Stimulated activated CD4-positive, alpha-beta T cell treated with anti-CD3 and anti-CD28 coated beads, Interleukin-12 subunit alpha, Interleukin-12 subunit beta, amount 100 ng/mL, for 4 hours (primary cell): ENCODE measurements around the gene SH3PXD2B.

Experiments
- DNase-seq: peaks from one replicate; pipeline ENCODE4 v3.0.0-alpha.2; 2020

Gene SH3PXD2B

GRCh38 chr5:172436078-172436878 lies 18.0 kb downstream of the SH3PXD2B start:
- DNase-seq = no peak

- no peak for DNase-seq
Observed at GRCh38 chr5:172435362-172436077, 18.8 kb downstream of the SH3PXD2B start.

DNA sequence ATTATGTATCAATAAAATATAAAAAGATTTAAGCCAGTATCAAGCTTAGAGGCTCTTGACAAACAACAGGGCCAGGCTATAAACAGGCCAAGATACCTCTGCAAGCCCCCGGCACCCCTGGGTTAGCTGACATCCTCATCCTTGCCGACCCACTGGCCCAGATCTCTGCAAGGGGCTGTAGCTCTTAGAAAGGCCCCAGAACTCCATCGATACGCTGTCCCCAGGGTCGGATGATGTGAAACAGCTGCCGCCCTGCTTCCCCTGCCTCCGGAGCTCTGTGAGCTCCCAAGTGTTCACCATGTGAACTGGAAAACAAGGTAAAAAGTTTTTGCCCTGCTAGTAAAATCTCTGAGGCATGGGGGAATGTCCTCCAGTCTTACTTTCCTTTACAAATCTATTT lies 20.1 kb downstream of the SH3PXD2B start:
- DNase-seq = no peak

- no peak for DNase-seq
Observed at GRCh38 chr5:172433513-172433912, 20.8 kb downstream of the SH3PXD2B start.

GRCh38 chr5:172433071-172433470 lies 21.3 kb downstream of the SH3PXD2B start:
- DNase-seq = no peak

- DNase-seq = no peak
Observed at GRCh38 chr5:172430354-172430753, 24.0 kb downstream of the SH3PXD2B start.

DNA sequence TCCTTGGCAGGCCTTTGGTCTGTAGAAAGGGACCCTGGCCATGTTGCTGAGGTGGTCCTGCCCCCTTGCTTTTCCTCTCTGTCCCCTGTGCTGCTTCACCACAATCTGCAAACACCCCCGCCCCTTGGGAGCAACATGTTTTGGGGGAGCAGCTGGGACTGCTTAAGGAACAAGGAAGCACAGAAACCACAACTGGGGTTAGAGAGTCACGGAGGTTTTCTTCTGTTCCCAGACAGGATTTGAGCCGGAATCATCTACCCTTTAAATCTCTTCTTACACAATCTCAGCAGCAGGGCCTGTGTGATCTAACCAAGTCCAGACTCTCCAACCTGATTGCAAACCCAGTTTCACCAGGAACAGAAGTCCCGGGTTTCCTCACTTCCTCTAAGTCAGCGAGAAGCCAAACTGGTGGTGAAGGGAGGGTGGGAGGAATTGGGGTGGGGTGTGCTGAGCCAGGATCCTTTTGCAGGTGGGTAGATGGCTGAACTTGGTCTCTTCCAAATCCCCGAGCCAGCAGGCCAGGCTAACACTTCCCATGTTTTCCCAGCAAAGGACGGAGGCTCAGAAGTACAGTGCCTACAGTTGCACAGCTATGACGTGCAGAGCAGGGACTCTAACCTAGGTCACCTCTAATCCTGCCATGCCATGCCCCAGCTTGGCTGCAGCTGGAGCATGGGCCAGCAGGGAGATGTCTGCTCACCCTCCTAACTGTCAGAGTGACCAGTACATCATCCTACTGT lies 25.0 kb downstream of the SH3PXD2B start:
- DNase-seq = no peak

- no peak for DNase-seq
Observed at GRCh38 chr5:172428224-172429166, 25.8 kb downstream of the SH3PXD2B start.

- DNase-seq = no peak
Observed at GRCh38 chr5:172427202-172427601, 27.1 kb downstream of the SH3PXD2B start.

GRCh38 chr5:172426086-172426485 lies 28.2 kb downstream of the SH3PXD2B start:
- DNase-seq = no peak

DNA sequence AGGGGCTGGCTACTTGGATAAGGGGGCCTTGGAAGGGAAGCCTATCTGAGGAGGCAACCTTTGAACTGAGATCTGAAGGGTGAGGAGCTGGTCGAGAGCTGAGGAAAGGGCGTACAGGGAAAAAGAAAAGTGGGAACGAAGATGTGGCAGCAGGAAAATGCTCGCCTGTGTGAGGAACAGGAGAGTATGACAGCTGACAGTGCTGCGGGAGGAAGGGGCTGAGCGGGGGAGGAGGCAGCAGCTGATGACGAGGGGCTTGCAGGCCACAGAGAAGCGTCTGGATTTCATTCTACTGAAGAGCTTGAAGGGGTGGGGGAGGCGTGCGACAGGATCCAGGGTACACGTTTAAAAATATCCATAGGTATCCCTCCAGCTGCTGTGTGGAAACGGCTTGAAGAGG lies 28.9 kb downstream of the SH3PXD2B start:
- no peak for DNase-seq

- DNase-seq = no peak
Observed at GRCh38 chr5:172424808-172425207, 29.5 kb downstream of the SH3PXD2B start.

- DNase-seq = no peak
Observed at GRCh38 chr5:172424111-172424490, 30.2 kb downstream of the SH3PXD2B start.

DNA sequence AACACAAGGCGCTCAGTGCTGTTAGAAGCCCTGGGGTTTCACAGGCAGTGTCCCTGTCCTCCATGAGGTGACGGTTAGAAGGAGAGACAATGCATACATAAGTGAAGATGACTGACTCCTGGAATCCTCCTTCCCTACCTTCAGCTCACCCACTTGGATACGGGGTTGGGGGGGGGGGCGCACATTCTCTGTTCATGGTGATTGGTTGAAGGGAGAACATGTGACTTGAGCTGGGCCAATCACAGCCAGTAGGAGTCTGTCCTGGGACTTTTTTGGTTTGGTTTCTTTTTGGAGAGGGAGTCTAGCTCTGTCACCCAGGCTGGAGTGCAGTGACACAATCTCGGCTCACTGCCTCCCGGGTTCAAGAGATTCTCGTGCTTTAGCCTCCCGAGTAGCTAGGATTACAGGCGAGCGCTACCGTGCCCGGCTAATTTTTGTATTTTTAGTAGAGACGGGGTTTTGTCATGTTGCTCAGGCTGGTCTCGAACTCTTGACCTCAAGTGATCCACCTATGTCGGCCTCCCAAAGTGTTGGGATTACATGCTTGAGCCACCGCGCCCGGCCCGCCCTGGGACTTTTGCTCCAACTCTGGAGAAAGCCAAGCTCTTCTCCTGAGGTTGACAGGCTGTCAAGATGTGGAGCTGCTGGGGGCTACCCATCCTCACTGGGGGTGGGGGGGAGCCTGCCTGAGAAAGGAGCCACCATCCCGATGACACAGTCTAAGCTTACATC lies 30.8 kb downstream of the SH3PXD2B start:
- DNase-seq = no peak

- no peak for DNase-seq
Observed at GRCh38 chr5:172422255-172422654, 32.1 kb downstream of the SH3PXD2B start.

DNA sequence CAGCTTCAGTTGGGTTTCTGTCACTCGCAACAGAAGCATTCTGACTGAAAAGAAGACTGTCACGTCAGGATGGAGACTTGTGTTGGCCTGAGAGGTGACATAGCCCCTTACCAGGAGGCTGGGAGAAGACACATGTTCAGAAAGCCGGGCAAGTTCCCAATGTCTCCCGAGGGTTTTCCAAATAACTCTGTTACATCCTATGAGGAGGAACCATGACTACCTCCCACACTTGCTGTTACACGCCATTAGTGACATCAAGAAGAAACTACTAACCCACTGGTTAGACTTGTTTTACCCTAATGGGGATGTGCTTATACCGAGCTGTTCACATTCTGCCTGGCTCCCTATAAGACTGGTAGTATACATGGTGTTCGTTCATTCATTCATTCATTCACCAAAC lies 33.3 kb downstream of the SH3PXD2B start:
- DNase-seq = no peak

DNA sequence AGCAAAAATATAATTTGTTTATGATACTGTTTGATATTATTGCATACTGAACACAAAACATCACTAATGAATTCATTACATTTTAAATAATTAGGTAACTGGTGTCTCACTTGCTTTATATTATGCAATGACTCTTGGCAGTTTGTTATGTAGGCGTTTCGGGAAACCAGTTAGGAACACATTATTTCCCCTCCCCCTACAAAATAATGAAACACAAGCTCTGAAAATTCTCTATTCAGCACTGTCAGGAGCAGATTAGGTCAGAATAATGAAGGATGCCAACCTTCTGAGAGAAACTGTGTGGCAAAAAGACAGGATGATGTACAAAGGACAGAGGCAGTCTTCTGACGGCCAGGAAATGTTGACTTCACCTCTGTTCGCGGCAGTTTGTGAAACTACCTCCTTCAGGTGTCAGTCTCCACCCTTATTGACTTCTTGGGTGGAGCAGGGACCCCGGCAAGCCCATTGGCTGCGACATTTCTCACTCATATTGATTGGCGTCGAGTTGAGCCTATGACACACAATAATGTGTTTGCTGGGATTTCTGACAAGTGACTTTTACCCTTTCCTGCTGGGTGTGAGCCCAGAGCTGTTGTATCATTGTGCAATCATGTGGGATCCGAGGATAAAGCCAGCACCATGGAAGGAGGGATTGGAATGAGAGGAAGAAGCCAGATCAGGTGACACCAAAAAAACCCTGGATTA lies 33.9 kb downstream of the SH3PXD2B start:
- no peak for DNase-seq

DNA sequence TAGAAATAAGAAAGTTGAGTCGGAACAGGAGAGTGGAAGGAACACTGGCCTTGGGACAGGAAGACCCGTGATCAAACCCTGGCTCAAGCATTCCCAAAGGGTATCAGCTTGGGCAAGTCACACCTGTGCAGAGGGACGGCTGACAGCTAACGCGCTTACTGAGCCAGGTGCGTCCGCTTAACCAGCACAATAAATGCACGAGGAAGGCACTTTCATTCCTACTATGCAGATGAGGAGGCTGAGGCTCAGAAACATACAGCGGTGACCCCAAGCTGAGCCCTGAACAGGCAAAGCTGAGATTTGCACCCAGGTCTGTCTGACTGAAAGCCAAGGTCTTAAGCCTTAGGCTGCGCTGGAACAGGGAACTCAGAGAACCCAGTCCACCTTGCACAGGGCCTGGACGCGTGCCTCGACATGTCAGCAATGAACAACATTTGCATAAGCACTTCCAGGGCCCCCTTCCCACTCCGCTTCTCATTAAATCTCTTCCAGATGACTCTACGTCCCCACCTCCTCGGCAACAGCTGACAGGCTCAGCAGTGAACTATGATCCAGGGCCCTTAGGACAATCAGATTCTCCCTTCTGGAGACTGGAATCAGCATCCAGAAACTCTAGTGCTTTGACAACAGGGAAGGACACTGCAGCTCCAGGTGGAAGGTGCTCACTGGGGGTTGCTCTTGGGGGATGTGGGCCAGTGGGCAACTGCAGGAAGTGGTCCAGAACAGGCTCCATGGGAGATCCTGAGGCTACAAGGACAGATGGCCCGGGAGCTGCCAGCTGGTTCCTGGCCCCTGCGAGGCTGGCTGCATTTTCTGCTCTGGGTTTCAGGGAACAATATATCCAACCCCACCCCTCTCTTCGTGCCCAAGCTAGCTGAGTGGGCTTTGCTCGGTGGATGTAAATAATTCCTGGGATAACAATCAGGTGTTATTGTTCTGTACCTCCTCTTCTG lies 35.2 kb downstream of the SH3PXD2B start:
- DNase-seq = no peak

- no peak for DNase-seq
Observed at GRCh38 chr5:172417983-172418630, 36.2 kb downstream of the SH3PXD2B start.
